GM12872 (cell line): Measurements from ENCODE around the gene DUS2.

Experiments
- CTCF ChIP-seq: IDR thresholded peaks from 3 replicates; pipeline ENCODE4 v1.5.1; 2011; ENCODE audit warnings: low read depth, mild to moderate bottlenecking, low read length, moderate library complexity; ENCODE audit not compliant: insufficient read depth

DUS2 gene

GRCh38 chr16:68005211-68005610, 17.9 kb upstream of the DUS2 start:
- no peak for TF ChIP-seq CTCF

DNA sequence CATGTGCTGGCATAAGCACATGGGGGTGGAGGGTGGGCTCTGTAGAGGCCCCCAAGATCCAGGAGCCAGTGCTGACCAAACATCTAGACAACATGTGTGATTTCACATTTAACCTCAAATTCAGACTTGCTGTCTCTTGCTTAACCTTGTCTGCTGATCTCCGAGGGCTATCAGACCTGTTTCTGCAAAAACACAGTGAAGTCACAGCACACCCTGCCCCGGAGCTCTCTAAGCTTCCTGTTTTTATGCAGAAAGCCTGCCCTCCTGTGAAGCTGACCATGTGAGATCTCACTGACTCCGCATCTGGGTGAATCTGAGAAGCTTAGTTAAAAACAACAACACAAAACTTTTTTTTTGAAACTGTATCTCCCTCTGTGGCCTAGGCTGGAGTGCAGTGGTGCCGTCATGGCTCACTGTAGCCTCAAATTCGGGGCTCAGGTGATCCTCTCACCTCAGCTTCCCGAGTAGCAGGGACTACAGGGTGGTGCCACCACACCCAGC, 17.2 kb upstream of the DUS2 start:
- no peak for TF ChIP-seq CTCF

DNA sequence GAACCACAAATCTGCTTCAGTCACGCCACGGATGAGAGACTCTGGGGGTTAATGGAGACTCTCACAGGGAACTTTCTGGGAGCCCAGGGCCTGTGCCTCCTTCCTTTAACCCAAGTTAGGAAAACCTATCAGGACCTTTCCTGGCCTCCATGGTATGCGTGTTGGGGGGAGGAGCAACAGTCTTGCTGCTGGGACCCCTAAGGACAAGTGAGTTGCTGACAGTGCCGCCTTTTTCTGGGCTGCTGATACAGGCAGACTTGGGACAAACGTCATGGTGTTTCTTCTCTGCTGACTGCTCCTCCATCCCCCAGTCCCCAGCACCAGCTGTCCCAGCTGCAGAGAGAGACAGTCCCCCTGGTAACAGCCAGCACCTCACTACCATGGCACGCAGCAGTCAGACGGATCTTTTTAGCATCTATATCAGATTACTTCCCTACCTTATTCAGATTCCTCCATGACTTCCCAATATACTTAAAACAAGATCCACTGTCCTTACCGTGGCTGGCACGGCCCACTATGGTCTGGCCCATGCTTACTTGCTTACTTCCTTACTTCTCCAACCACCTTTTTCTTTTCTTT, 13.8 kb upstream of the DUS2 start:
- TF ChIP-seq CTCF = no peak

GRCh38 chr16:68013440-68013839, 9.6 kb upstream of the DUS2 start:
- TF ChIP-seq CTCF = no peak

DNA sequence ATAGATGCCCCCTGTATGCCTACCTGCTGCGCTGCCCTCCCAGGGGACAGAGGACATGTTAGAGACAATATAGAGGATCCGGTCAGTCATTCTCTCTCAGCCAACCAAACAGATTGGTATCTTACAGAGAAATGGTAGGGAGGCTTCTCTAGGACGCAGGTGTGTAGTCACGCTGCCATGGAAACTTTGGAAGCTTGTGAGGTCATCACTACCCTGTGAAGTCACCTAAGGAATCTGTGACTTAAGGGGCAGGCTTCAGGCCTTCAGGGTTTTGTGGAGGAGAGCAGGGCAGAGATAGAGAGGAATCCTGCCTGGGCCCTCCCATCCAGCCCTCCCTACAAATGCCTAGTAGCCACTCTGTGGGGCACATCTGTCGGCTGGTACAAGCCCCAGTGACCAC, 7.4 kb upstream of the DUS2 start, which contains the start of gene DPEP2NB:
TSS of gene DPEP2NB (minus strand) at position 231 of the 400 bp plus-strand sequence. CDS start at position 90, 141 bp downstream.
- no peak for TF ChIP-seq CTCF

DNA sequence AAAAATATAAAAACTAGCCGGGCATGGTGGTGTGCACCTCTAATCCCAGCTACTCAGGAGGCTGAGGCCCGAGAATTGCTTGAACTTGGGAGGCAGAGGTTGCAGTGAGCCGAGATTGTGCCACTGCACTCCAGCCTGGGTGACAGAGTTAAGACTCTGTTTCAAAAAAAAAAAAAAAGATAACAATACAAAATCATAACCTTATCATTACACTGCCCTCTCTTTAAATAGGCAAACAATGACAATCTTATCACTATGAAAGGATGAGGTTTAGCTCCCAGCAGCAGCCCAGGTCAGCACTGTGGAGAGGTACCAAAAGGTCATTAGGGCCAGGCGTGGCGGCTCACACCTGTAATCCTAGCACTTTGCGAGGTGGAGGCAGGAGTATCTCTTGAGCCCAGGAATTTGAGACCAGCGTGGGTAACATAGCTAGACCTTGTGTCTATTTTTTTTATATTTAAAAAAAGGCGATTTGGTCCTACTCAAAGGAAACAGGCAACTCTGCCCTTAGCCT, 3.9 kb upstream of the DUS2 start:
- TF ChIP-seq CTCF = no peak

GRCh38 chr16:68021490-68021889, 1.6 kb upstream of the DUS2 start:
- no peak for TF ChIP-seq CTCF
